T-helper 1 cell treated with Interleukin-12 subunit alpha and Interleukin-12 subunit beta and Interleukin-4 antibody, amounts not matched to agents 30 μg/mL and 1 μg/mL, for 36 hours (primary cell): Measurements from ENCODE around the gene MGLL.

Source experiments
- H3K27ac Mint-ChIP-seq: one replicate; pipeline ENCODE4 v1.8.0; 2021; ENCODE audit warnings: mild to moderate bottlenecking, mixed read lengths
- H3K27me3 Mint-ChIP-seq: one replicate; pipeline ENCODE4 v1.8.0; 2021; ENCODE audit warnings: low read depth, mixed read lengths
- H3K36me3 Mint-ChIP-seq: one replicate; pipeline ENCODE4 v1.8.0; 2021; ENCODE audit warnings: low read depth, mixed read lengths
- H3K4me1 Mint-ChIP-seq: one replicate; pipeline ENCODE4 v1.8.0; 2021; ENCODE audit warnings: low read depth, mixed read lengths
- H3K4me3 Mint-ChIP-seq: one replicate; pipeline ENCODE4 v1.8.0; 2021; ENCODE audit warnings: mild to moderate bottlenecking, moderate library complexity, mixed read lengths
- H3K9me3 Mint-ChIP-seq: one replicate; pipeline ENCODE4 v1.8.0; 2021; ENCODE audit warnings: mixed read lengths

MGLL gene

GRCh38 chr3:127762077-127762786 is 60.1 kb downstream of the MGLL start:
- Mint-ChIP-seq H3K27ac (no peak overlapping the region), H3K27me3 (no peaks in the 10 kb centered on the region), H3K4me1 (peaks cover 18% of the 10 kb centered on the region), H3K36me3 (no peaks in the 10 kb centered on the region), H3K4me3 (no peak overlapping the region), H3K9me3 (no peaks in the 10 kb centered on the region)

- Mint-ChIP-seq H3K36me3 (no peaks in the 10 kb centered on the region), H3K9me3 (no peaks in the 10 kb centered on the region), H3K27me3 (no peaks in the 10 kb centered on the region), H3K27ac (no peak overlapping the region), H3K4me3 (no peak overlapping the region), H3K4me1 (peaks cover 18% of the 10 kb centered on the region)
Observed at GRCh38 chr3:127761441-127761801, 60.9 kb downstream of the MGLL start.

GRCh38 chr3:127760791-127761440 is 61.4 kb downstream of the MGLL start:
- no peak overlapping the region for H3K4me3 Mint-ChIP-seq
- no peaks in the 10 kb centered on the region for H3K36me3 Mint-ChIP-seq
- no peaks in the 10 kb centered on the region for H3K9me3 Mint-ChIP-seq
- H3K27ac Mint-ChIP-seq: no peak overlapping the region
- H3K4me1 Mint-ChIP-seq: peaks cover 18% of the 10 kb centered on the region
- no peaks in the 10 kb centered on the region for H3K27me3 Mint-ChIP-seq

GRCh38 chr3:127760361-127760760 is 62.0 kb downstream of the MGLL start:
- H3K27me3 Mint-ChIP-seq: no peaks in the 10 kb centered on the region
- no peak overlapping the region for H3K4me3 Mint-ChIP-seq
- H3K9me3 Mint-ChIP-seq: no peaks in the 10 kb centered on the region
- H3K4me1 Mint-ChIP-seq: peaks cover 18% of the 10 kb centered on the region
- H3K36me3 Mint-ChIP-seq: no peaks in the 10 kb centered on the region
- no peak overlapping the region for H3K27ac Mint-ChIP-seq

GRCh38 chr3:127759826-127760225 is 62.5 kb downstream of the MGLL start:
- peaks cover 17% of the 10 kb centered on the region for H3K4me1 Mint-ChIP-seq

GRCh38 chr3:127758013-127758412 is 64.3 kb downstream of the MGLL start:
- H3K4me1 Mint-ChIP-seq: peaks cover 18% of the 10 kb centered on the region
- H3K27me3 Mint-ChIP-seq: peaks cover under 1% of the 10 kb centered on the region
- no peak overlapping the region for H3K4me3 Mint-ChIP-seq
- H3K27ac Mint-ChIP-seq: no peak overlapping the region
- no peaks in the 10 kb centered on the region for H3K36me3 Mint-ChIP-seq
- H3K9me3 Mint-ChIP-seq: no peaks in the 10 kb centered on the region

More at GRCh38 chr3:127759826-127760225, 62.5 kb downstream of the MGLL start:
- Mint-ChIP-seq H3K27me3 (no peaks in the 10 kb centered on the region), H3K9me3 (no peaks in the 10 kb centered on the region), H3K4me3 (no peak overlapping the region), H3K36me3 (no peaks in the 10 kb centered on the region), H3K27ac (no peak overlapping the region)

- no peaks in the 10 kb centered on the region for H3K36me3 Mint-ChIP-seq
- peaks cover 12% of the 10 kb centered on the region for H3K27me3 Mint-ChIP-seq
- peaks cover 13% of the 10 kb centered on the region for H3K4me1 Mint-ChIP-seq
- H3K9me3 Mint-ChIP-seq: no peaks in the 10 kb centered on the region
- no peak overlapping the region for H3K27ac Mint-ChIP-seq
- H3K4me3 Mint-ChIP-seq: no peak overlapping the region
Observed at GRCh38 chr3:127755305-127755681, 67.0 kb downstream of the MGLL start.

- no peak overlapping the region for H3K27ac Mint-ChIP-seq
- no peaks in the 10 kb centered on the region for H3K9me3 Mint-ChIP-seq
- H3K27me3 Mint-ChIP-seq: peaks cover 14% of the 10 kb centered on the region
- peaks cover 13% of the 10 kb centered on the region for H3K4me1 Mint-ChIP-seq
- no peak overlapping the region for H3K4me3 Mint-ChIP-seq
- H3K36me3 Mint-ChIP-seq: no peaks in the 10 kb centered on the region
Observed at GRCh38 chr3:127754411-127755304, 67.7 kb downstream of the MGLL start.

GRCh38 chr3:127753898-127754410 is 68.4 kb downstream of the MGLL start:
- Mint-ChIP-seq H3K9me3 (no peaks in the 10 kb centered on the region), H3K4me3 (no peak overlapping the region), H3K27me3 (peaks cover 17% of the 10 kb centered on the region), H3K27ac (no peak overlapping the region), H3K36me3 (no peaks in the 10 kb centered on the region), H3K4me1 (peaks cover 13% of the 10 kb centered on the region)

- H3K27me3 Mint-ChIP-seq: peaks cover 17% of the 10 kb centered on the region
Observed at GRCh38 chr3:127753338-127753737, 69.0 kb downstream of the MGLL start.

GRCh38 chr3:127751782-127752181 is 70.5 kb downstream of the MGLL start:
- peaks cover 17% of the 10 kb centered on the region for H3K27me3 Mint-ChIP-seq
- no peaks in the 10 kb centered on the region for H3K9me3 Mint-ChIP-seq
- peaks cover 13% of the 10 kb centered on the region for H3K4me1 Mint-ChIP-seq
- no peaks in the 10 kb centered on the region for H3K36me3 Mint-ChIP-seq
- no peak overlapping the region for H3K4me3 Mint-ChIP-seq
- H3K27ac Mint-ChIP-seq: no peak overlapping the region

More at GRCh38 chr3:127753338-127753737, 69.0 kb downstream of the MGLL start:
- Mint-ChIP-seq H3K4me3 (no peak overlapping the region), H3K9me3 (no peaks in the 10 kb centered on the region), H3K4me1 (peaks cover 13% of the 10 kb centered on the region), H3K36me3 (no peaks in the 10 kb centered on the region), H3K27ac (no peak overlapping the region)

- Mint-ChIP-seq H3K4me1 (peaks cover 13% of the 10 kb centered on the region), H3K27me3 (peaks cover 17% of the 10 kb centered on the region), H3K4me3 (no peak overlapping the region), H3K9me3 (no peaks in the 10 kb centered on the region), H3K36me3 (no peaks in the 10 kb centered on the region), H3K27ac (no peak overlapping the region)
Observed at GRCh38 chr3:127751163-127751621, 71.1 kb downstream of the MGLL start.

GRCh38 chr3:127750226-127751031 is 71.9 kb downstream of the MGLL start:
- Mint-ChIP-seq H3K36me3 (no peaks in the 10 kb centered on the region), H3K27ac (no peak overlapping the region), H3K4me1 (peaks cover 13% of the 10 kb centered on the region), H3K9me3 (no peaks in the 10 kb centered on the region), H3K27me3 (peaks cover 17% of the 10 kb centered on the region), H3K4me3 (no peak overlapping the region)

GRCh38 chr3:127749787-127750225 is 72.5 kb downstream of the MGLL start:
- Mint-ChIP-seq H3K4me1 (peaks cover 8% of the 10 kb centered on the region), H3K27ac (no peak overlapping the region), H3K27me3 (peaks cover 17% of the 10 kb centered on the region), H3K4me3 (no peak overlapping the region), H3K9me3 (no peaks in the 10 kb centered on the region), H3K36me3 (no peaks in the 10 kb centered on the region)
